HG03558 (cell line): ENCODE data around the gene ZFP42.
"Not testable (repeated sequence)": the region's sequence is repeated elsewhere in the genome, so short reads cannot be mapped to it uniquely, and the experiment has no call there.

Experiments
- ATAC-seq: cut with Tn5 transposase; IDR thresholded peaks from one replicate; pipeline ENCODE4 v1.9.1; 2021; ENCODE audit warnings: moderate number of reproducible peaks; ENCODE audit not compliant: unreplicated experiment; ENCODE audit errors: extremely low read depth

Gene ZFP42

GRCh38 chr4:188018262-188018661, 22.7 kb downstream of the ZFP42 start:
- no peak for ATAC-seq

GRCh38 chr4:188021548-188022249, 26.1 kb downstream of the ZFP42 start:
- no peak for ATAC-seq

GRCh38 chr4:188023682-188024081, 28.1 kb downstream of the ZFP42 start:
- no peak for ATAC-seq

GRCh38 chr4:188025476-188025875, 29.9 kb downstream of the ZFP42 start:
- no peak for ATAC-seq

GRCh38 chr4:188029114-188029513, 33.5 kb downstream of the ZFP42 start:
- ATAC-seq, result no peak

GRCh38 chr4:188030401-188030800, 34.8 kb downstream of the ZFP42 start:
- no peak for ATAC-seq

GRCh38 chr4:188031751-188032150, 36.2 kb downstream of the ZFP42 start:
- no peak for ATAC-seq

- no peak for ATAC-seq
Measured at GRCh38 chr4:188032170-188032569, 36.6 kb downstream of the ZFP42 start.

GRCh38 chr4:188032583-188032982, 37.0 kb downstream of the ZFP42 start:
- no peak for ATAC-seq

- no peak for ATAC-seq
Measured at GRCh38 chr4:188037003-188037713, 41.6 kb downstream of the ZFP42 start.

- ATAC-seq, result no peak
Measured at GRCh38 chr4:188041721-188042120, 46.1 kb downstream of the ZFP42 start.

GRCh38 chr4:188042191-188042590, 46.6 kb downstream of the ZFP42 start:
- no peak for ATAC-seq

- no peak for ATAC-seq
Measured at GRCh38 chr4:188043154-188043553, 47.6 kb downstream of the ZFP42 start.

GRCh38 chr4:188045461-188045860, 49.9 kb downstream of the ZFP42 start:
- ATAC-seq, result not testable (repeated sequence)

- no peak for ATAC-seq
Measured at GRCh38 chr4:188046657-188047056, 51.1 kb downstream of the ZFP42 start.

GRCh38 chr4:188053302-188053701, 57.7 kb downstream of the ZFP42 start:
- ATAC-seq, result no peak
